NCI-H774 (cell line): ENCODE results near the gene DNAJB9.

Experiments
- DNase-seq: peaks from one replicate; lab custom pipeline; 2025; lab: John Stamatoyannopoulos, UW

Gene DNAJB9

DNA sequence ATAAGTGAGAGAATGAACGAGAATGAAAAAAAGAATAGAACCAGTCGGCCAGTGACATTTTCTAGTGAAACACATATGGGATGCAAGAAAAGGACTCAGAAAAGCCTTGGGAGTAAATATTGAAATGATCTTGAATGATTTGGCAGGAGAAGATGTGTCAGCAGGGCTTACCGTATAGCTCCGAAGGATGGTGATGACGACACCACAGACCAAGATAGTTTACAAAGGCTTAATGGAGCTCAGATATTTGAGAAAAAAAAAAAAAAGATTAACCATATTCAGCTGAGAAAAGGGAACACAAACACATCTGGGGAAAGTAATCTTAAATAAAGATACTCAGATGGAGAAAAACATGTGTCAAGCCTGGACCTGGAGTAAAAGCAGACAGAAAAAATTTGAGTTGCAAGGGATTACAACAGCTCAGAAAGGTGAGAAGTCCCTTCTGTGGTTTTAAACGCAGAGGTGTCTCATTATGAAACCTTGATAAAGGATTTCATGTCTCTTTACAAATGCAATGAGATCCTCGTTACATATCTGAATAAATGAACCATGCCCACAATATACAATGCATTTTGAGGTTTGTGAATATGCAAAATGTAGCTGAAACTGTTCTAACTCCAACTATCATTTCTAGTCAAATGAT, 36.0 kb downstream of the DNAJB9 start:
- no peak for DNase-seq

DNA sequence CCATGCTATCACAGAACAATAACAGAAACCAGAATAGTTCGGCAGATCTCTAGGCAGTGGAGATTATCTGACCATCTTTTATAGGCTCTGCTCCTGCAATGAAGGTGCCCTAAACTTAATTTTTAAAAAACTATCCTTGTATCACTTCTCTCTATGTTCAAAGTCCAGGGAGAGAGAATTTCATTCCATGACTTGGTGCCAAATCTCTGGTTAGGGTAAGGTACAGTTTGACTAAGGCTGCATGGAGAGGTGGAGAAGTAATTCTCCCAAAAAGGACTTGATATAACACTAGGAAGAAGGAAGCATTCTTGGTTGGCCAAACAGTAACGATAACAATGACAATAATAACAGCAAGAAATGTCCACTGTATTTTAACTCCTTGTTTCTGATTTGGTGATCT, 40.0 kb downstream of the DNAJB9 start:
- DNase-seq = no peak

DNA sequence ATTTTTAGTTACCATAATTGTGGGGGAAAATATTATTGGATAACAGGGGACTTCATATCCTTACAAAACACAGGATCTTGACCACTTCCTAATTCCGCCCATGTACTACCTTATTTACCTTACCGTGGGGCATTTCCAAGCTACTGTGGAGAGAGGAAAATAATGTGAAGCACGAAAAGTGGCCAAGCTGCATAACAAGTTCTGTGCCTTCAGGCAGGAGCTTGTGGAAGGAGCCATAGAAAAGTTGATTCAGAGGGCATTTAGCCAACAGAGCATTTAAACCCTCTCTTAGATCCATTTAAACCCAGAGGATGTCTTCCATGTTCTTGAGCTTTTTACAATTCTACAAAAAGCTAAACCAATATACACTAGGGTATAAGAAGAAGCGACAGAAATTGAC, 41.6 kb downstream of the DNAJB9 start:
- DNase-seq = no peak

DNA sequence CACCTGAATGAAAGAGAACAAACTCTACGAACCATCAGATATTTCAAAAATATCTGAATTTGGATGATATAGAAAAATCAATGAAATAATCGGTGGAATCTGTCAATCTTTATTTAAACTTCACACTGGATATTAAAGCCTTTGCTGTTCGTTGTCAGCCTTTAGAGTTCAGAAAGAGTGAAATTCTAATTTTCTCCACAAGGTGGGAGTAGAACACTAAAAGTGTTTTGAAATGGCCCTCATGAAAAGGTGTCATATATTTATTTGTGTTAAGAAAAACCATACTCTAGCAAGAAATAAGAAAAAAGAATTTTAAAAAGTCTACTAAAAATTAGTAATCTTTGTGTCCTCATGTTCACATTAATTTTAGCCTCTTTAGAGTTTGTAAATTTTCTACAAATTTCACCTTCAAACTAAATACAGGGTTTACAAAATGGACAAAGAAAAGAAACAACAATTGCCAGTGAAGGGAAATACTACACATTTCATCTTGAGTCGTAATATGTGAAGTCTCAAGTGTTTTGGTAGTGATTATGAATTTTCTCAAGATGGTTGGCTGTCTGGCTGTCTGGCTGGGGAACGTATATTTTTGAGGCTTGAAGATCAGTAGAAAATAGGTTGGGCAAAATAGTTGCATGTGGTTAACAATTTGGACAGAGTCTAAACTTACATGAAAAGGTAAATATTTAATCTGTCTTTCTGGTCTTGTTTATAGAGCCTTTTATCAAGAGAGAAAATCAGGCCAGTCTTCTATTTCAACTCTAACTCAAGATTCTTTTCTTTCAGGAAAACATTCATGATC, 43.7 kb downstream of the DNAJB9 start:
- peak; percentile 34 for DNase-seq

DNA sequence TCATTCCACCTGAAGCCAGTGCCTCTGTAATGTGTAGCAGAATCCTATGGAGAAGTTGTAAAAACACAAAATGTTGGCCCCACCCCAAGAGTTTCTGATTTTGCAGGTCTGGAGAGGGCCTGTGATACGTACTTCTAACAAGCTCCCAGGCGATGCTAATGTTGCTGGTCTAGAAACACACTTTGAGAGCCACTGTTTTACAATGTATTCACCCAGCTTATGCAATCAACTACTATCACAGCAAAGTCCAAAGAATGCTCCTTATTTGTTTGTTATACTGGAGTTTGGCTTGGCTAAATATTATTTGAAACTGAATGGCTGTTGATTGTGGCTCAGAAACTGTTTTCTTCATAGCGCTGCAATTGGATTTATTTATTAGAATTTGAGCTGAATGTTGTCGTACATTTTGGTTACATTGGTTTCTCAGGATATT, 44.3 kb downstream of the DNAJB9 start:
- DNase-seq = no peak

DNA sequence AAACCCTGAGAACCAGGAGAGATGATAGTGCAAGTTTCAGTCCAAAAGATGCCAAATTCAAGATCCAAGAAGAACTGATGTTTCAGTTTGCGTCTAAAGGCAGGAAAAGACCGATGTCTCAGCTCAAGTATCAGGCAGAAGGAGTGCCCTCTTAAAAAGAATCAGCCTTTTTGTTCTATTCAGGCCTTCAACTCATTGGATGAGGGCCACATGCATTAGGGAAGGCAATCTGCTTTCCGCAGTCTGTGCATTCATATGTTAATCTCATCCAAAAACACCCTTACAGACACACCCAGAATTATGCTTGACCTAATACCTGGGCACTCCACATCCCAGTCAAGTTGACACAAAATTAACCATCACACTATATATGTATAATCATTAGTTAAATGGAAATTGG, 45.2 kb downstream of the DNAJB9 start:
- no peak for DNase-seq

DNA sequence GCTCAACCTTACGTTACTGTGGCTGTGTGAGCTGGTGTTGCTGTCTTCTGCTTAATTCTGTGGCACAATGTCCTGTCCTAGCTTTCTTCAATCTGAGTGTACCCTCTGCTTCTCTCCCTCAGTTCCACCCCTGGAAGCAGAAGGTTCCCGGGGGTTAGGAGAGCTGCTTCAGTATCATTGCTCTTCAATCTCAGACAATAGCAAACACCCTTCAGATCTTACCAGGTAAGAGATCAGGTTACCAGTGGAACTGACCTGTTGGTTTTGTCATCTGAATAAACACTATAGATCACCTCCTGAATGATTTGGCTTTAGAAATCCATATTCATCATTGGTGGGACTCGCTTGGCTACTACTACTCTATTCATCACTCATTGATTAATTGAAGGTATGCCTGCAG, 48.4 kb downstream of the DNAJB9 start:
- DNase-seq = no peak

DNA sequence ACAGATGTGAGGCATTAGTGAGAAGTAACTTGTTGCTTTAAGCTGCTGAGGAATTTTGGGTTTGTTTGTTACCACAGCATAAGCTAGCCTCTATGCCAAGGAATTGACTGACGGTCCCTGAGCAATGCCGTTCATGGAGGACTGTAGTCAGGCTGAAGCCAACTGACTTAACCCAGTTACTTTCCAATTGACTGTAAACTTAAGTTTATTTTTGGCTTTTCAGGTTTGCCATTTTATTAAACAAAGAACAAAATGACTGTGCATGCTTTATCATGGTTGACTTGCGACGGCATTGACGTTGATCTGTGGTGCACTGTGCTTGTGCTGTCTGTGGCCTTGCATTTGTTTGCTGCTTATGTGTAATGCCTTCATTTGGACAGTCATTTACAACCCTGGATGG, 53.5 kb downstream of the DNAJB9 start:
- DNase-seq = no peak
